WERI-Rb-1 (cell line): Measurements from ENCODE around the gene ATP10A.

Source experiments
- DNase-seq: peaks from one replicate; pipeline ENCODE4 v3.0.0-alpha.2; 2020
- H3K27ac ChIP-seq: fragments of 250-450 bp; sonication (Bioruptor Pico); 2 replicates; pipeline ENCODE4 v1.5.1; 2020; ENCODE audit warnings: mild to moderate bottlenecking, moderate library complexity
- H3K27me3 ChIP-seq: fragments of 250-450 bp; sonication (Bioruptor Pico); 2 replicates; pipeline ENCODE4 v1.5.1; 2021; ENCODE audit warnings: mild to moderate bottlenecking, low read depth, moderate library complexity; ENCODE audit not compliant: insufficient read depth, severe bottlenecking
- H3K36me3 ChIP-seq: fragments of 250-450 bp; sonication (Bioruptor Pico); 2 replicates; pipeline ENCODE4 v1.5.1; 2020; ENCODE audit warnings: mild to moderate bottlenecking, moderate library complexity
- H3K4me3 ChIP-seq: 2 replicates; pipeline ENCODE4 v1.5.1; 2011; ENCODE audit warnings: low read depth, mild to moderate bottlenecking, control low read depth, low read length
- H3K9me3 ChIP-seq: fragments of 250-450 bp; sonication (Bioruptor Pico); 2 replicates; pipeline ENCODE4 v1.5.1; 2021; ENCODE audit warnings: mild to moderate bottlenecking, moderate library complexity; ENCODE audit not compliant: severe bottlenecking
- CTCF ChIP-seq: IDR thresholded peaks from 2 replicates; pipeline ENCODE4 v1.5.1; 2011; ENCODE audit warnings: low read depth, mild to moderate bottlenecking, control low read depth, inconsistent platforms, low read length

The ATP10A gene

GRCh38 chr15:25728816-25729215 is 134.3 kb downstream of the ATP10A start:
- H3K4me3 ChIP-seq, result no peak overlapping the region
- TF ChIP-seq CTCF, result no peak
- no peaks in the 10 kb centered on the region for H3K27me3 ChIP-seq
- no peak overlapping the region for H3K27ac ChIP-seq
- H3K9me3 ChIP-seq, result no peaks in the 10 kb centered on the region
- no peaks in the 10 kb centered on the region for H3K36me3 ChIP-seq
- DNase-seq, result no peak

GRCh38 chr15:25727867-25728600 is 135.1 kb downstream of the ATP10A start:
- Histone ChIP-seq H3K27ac (no peak overlapping the region), H3K27me3 (no peaks in the 10 kb centered on the region), H3K36me3 (no peaks in the 10 kb centered on the region), H3K9me3 (no peaks in the 10 kb centered on the region), H3K4me3 (no peak overlapping the region)
- no peak for TF ChIP-seq CTCF
- no peak for DNase-seq

- Histone ChIP-seq H3K27me3 (no peaks in the 10 kb centered on the region), H3K36me3 (no peaks in the 10 kb centered on the region), H3K4me3 (no peak overlapping the region), H3K27ac (no peak overlapping the region), H3K9me3 (no peaks in the 10 kb centered on the region)
- no peak for DNase-seq
- TF ChIP-seq CTCF, result no peak
Observed at GRCh38 chr15:25727116-25727515, 136.0 kb downstream of the ATP10A start.

- Histone ChIP-seq H3K9me3 (no peaks in the 10 kb centered on the region), H3K4me3 (no peak overlapping the region), H3K36me3 (no peaks in the 10 kb centered on the region), H3K27ac (no peak overlapping the region), H3K27me3 (no peaks in the 10 kb centered on the region)
- no peak for TF ChIP-seq CTCF
- DNase-seq, result no peak
Observed at GRCh38 chr15:25725758-25726157, 137.4 kb downstream of the ATP10A start.

GRCh38 chr15:25724899-25725298 is 138.2 kb downstream of the ATP10A start:
- DNase-seq, result no peak
- Histone ChIP-seq H3K4me3 (no peak overlapping the region), H3K27me3 (no peaks in the 10 kb centered on the region), H3K27ac (no peak overlapping the region), H3K9me3 (no peaks in the 10 kb centered on the region), H3K36me3 (no peaks in the 10 kb centered on the region)
- no peak for TF ChIP-seq CTCF

- no peak for DNase-seq
- Histone ChIP-seq H3K9me3 (no peaks in the 10 kb centered on the region), H3K4me3 (no peak overlapping the region), H3K27ac (peak overlapping the region; percentile 75), H3K27me3 (no peaks in the 10 kb centered on the region), H3K36me3 (no peaks in the 10 kb centered on the region)
- TF ChIP-seq CTCF, result no peak
Observed at GRCh38 chr15:25721605-25721955, 141.5 kb downstream of the ATP10A start.
